Right forelimb (tissue), 1 donor: ENCODE measurements around the gene SERTAD3.
"Not testable (repeated sequence)": the region's sequence is repeated elsewhere in the genome, so short reads cannot be mapped to it uniquely, and the experiment has no call there.

Source experiments
- DNase-seq: peaks from one replicate; pipeline ENCODE4 v3.0.0-alpha.2; 2018

Gene SERTAD3

GRCh38 chr19:40444000-40444824 is at the start of gene SERTAD3:
SERTAD3 (minus strand) TSS chr19:40444335; CDS start chr19:40442080, 2,255 bp downstream.
- peak; percentile 99 for DNase-seq

- no peak for DNase-seq
Observed at GRCh38 chr19:40493778-40494177, 49.6 kb upstream of the SERTAD3 start.

GRCh38 chr19:40492274-40492673 is 48.1 kb upstream of the SERTAD3 start:
- no peak for DNase-seq

- no peak for DNase-seq
Observed at GRCh38 chr19:40489882-40490230, 45.7 kb upstream of the SERTAD3 start.

GRCh38 chr19:40486017-40486416 is 41.9 kb upstream of the SERTAD3 start:
- DNase-seq: no peak

DNA sequence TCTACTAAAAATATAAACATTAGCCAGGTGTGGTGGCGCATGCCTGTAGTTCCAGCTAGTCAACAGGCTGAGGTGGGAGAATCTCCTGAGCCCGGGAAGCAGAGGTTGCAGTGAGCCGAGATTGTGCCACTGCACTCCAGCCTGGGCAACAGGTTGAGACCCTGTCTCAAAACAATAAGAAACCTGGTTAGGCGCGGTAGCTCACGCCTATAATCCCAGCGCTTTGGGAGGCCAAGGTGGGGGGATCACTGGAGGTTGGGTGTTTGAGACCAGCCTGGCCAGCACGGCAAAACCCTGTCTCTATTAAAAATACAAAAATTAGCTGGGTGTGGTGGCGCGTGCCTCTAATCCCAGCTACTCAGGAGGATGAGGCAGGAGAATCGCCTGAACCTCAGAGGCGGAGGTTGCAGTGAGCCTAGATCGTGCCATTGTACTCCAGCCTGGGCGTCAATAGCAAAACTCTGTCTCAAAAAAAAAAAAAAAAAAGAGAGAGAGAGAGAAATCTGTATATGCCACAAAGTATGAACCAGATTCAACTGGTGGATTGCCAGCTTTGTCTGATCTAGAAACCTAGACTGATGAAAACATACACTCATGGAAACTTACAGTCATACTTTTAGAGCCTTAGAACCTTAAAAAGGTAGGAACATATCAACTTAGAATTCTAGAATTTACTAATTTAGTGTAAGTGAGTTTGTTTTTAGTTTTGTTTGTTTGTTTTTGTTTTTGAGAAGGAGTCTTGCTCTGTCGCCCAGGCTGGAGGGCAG is 31.9 kb upstream of the SERTAD3 start:
- DNase-seq: not testable (repeated sequence)

- DNase-seq: no peak
Observed at GRCh38 chr19:40474737-40475136, 30.6 kb upstream of the SERTAD3 start.

GRCh38 chr19:40472516-40472915 is 28.4 kb upstream of the SERTAD3 start:
- no peak for DNase-seq

GRCh38 chr19:40471111-40471510 is 27.0 kb upstream of the SERTAD3 start:
- no peak for DNase-seq

GRCh38 chr19:40469011-40469410 is 24.9 kb upstream of the SERTAD3 start:
- no peak for DNase-seq

- no peak for DNase-seq
Observed at GRCh38 chr19:40466985-40467734, 23.0 kb upstream of the SERTAD3 start, which contains the start of gene SPTBN4. SPTBN4 (plus strand) TSS chr19:40467001; CDS start chr19:40472622, 5,621 bp downstream.

GRCh38 chr19:40466219-40466984 is 22.3 kb upstream of the SERTAD3 start:
- no peak for DNase-seq

GRCh38 chr19:40465557-40466218 is 21.6 kb upstream of the SERTAD3 start, which contains the start of gene BLVRB:
BLVRB (minus strand) TSS chr19:40465745; CDS start chr19:40465688, 57 bp downstream.
- DNase-seq: peak; percentile 100

- no peak for DNase-seq
Observed at GRCh38 chr19:40465025-40465556, 21.0 kb upstream of the SERTAD3 start.

- peak; percentile 79 for DNase-seq
Observed at GRCh38 chr19:40464059-40465024, 20.2 kb upstream of the SERTAD3 start.

DNA sequence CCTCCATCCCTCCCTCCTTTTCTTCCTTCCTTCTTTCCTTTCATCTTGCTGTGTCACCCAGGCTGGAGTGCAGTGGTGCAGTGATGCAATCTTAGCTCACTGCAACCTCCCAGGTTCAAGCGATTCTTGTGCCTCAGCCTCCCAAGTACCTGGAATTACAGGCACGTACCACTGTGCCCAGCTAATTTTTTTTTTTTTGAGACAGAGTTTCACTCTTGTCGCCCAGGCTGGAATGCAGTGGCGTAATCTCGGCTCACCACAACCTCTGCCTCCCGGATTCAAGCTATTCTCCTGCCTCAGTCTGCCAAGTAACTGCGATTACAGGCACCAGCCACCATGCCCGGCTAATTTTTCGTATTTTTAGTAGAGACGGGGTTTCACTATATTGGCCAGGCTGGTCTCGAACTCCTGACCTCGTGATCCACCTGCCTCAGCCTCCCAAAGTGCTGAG is 19.5 kb upstream of the SERTAD3 start:
- DNase-seq: not testable (repeated sequence)

- no peak for DNase-seq
Observed at GRCh38 chr19:40461669-40462221, 17.6 kb upstream of the SERTAD3 start.

DNA sequence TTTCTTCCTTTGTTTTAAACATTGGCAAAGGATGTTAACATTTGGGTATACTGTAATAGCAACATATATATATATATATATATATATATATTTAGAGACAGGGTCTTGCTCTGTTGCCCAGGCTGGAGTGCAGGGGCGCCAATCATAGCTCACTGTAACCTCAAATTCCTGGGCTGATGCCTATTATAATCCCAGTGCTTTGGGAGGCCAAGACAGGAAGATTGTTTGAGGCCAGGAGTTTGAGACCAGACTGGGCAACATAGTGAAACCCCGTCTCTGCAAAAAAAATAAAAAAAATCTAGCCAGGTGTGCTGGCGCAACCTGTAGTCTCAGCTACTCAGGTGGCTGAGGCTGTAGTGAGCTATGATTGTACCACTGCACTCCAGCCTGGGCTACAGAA is 16.1 kb upstream of the SERTAD3 start:
- DNase-seq: no peak

DNA sequence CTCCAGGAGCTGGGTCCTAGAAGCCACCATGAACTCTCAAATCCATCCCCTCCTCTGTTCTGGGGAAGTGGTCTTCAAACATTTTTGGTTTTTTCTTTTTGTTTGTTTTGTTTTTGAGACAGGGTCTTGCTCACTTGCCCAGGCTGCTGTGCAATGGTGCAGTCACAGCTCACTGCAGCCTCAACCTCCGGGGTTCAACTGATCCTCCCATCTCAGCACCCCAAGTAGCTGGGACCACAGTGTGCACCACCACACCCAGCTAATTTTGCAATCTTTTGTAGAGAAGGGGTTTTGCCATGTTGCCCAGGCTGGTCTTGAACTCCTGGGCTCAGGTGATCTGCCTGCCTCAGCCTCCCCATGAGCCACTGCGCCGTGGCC is 14.5 kb upstream of the SERTAD3 start:
- DNase-seq: no peak
